Kasumi-1 (cell line): ENCODE measurements around the gene SOCS1.
A peak's percentile ranks its signal among the peaks of the same experiment; 100 is the strongest.

Experiments used
- DNase-seq, 2 experiments: peaks; one replicate each; lab custom pipeline; 2025; lab: John Stamatoyannopoulos, UW

The SOCS1 gene

GRCh38 chr16:11260596-11260966, 4.6 kb upstream of the SOCS1 start:
- DNase-seq = no peak

- DNase-seq = no peak
Observed at GRCh38 chr16:11259655-11260595, 3.9 kb upstream of the SOCS1 start.

GRCh38 chr16:11258553-11259492, 2.8 kb upstream of the SOCS1 start:
- no peak for DNase-seq

GRCh38 chr16:11257131-11257938, 1.3 kb upstream of the SOCS1 start:
- peak; percentile 38 to 42 for DNase-seq

- no peak for DNase-seq
Observed at GRCh38 chr16:11256661-11257130, 692 bp upstream of the SOCS1 start.

- DNase-seq = no peak
Observed at GRCh38 chr16:11254913-11255736, 879 bp downstream of the SOCS1 start.

GRCh38 chr16:11253995-11254912, 1.8 kb downstream of the SOCS1 start:
- DNase-seq = no peak

GRCh38 chr16:11253009-11253994, 2.7 kb downstream of the SOCS1 start:
- DNase-seq = no peak

GRCh38 chr16:11252482-11252931, 3.5 kb downstream of the SOCS1 start:
- DNase-seq = no peak

GRCh38 chr16:11251525-11252481, 4.2 kb downstream of the SOCS1 start:
- DNase-seq = peak in 1 of 2 experiments; percentile 1

- no peak for DNase-seq
Observed at GRCh38 chr16:11250786-11251524, 5.0 kb downstream of the SOCS1 start.

- no peak for DNase-seq
Observed at GRCh38 chr16:11250091-11250785, 5.8 kb downstream of the SOCS1 start.

- no peak for DNase-seq
Observed at GRCh38 chr16:11249233-11250061, 6.6 kb downstream of the SOCS1 start.

GRCh38 chr16:11248133-11248532, 7.9 kb downstream of the SOCS1 start:
- DNase-seq = no peak

- no peak for DNase-seq
Observed at GRCh38 chr16:11245988-11246387, 10.0 kb downstream of the SOCS1 start.
